Measurements from ENCODE around the gene MYO18A.
"Not testable (repeated sequence)": the region's sequence is repeated elsewhere in the genome, so short reads cannot be mapped to it uniquely, and the experiment has no call there.

Gene MYO18A

GRCh38 chr17:29207975-29208374 is 27.8 kb upstream of the MYO18A start:
- DNase-seq (ENCODE audit: low read depth in 2 of 2) = no peak
- no peak overlapping the region for H3K4me3 ChIP-seq (replicated peaks in 1 of 2; ENCODE audit: low read depth in 2 of 2, low read length in 2 of 2)
- TF ChIP-seq, protein P1, sequence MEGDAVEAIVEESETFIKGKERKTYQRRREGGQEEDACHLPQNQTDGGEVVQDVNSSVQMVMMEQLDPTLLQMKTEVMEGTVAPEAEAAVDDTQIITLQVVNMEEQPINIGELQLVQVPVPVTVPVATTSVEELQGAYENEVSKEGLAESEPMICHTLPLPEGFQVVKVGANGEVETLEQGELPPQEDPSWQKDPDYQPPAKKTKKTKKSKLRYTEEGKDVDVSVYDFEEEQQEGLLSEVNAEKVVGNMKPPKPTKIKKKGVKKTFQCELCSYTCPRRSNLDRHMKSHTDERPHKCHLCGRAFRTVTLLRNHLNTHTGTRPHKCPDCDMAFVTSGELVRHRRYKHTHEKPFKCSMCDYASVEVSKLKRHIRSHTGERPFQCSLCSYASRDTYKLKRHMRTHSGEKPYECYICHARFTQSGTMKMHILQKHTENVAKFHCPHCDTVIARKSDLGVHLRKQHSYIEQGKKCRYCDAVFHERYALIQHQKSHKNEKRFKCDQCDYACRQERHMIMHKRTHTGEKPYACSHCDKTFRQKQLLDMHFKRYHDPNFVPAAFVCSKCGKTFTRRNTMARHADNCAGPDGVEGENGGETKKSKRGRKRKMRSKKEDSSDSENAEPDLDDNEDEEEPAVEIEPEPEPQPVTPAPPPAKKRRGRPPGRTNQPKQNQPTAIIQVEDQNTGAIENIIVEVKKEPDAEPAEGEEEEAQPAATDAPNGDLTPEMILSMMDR (IDR thresholded peaks at IDR 0.05; ENCODE audit: low read depth, low read length) = no peak

- peak in 1 of 2 donors; percentile 44 for DNase-seq (ENCODE audit: low read depth in 2 of 2)
- TF ChIP-seq, protein P1 (IDR thresholded peaks at IDR 0.05; ENCODE audit: low read depth, low read length) = no peak
- no peak overlapping the region for H3K4me3 ChIP-seq (replicated peaks in 1 of 2; ENCODE audit: low read depth in 2 of 2, low read length in 2 of 2)
Observed at GRCh38 chr17:29205047-29205446, 24.8 kb upstream of the MYO18A start.

DNA sequence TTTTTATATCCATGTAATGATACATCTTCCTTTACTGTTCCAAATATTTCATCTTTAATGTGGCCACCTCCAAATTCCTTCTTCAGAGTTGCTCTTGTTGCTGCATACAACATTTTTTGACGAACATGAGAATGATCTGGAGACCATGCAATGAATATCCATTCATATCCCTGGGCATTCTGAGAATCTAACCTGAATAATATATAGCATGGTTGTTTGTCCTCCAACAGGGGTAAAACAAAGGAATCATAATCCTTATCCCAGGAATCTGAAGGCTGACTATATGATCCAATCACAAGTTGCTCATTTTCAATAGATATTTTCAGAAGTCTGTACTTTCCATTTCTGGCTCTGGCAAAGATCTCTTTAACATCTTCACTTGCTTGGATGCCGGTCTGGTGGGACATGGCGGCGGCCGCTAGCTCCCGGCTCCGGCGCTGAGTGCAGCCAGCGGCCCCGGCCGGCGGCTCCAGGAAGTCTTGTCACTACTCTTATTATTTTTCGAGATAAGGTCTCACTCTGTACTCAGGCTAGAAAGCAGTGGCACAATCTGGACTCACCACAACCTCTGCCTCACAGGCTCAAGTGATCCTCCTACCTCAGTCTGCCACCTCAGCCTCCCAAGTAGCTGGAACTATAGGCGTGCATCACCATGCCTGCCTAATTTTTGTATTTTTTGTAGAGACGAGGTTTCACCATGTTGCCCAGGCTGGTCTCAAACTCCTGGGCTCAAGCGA is 24.0 kb upstream of the MYO18A start:
- H3K4me3 ChIP-seq (replicated peaks in 1 of 2; ENCODE audit: low read depth in 2 of 2, low read length in 2 of 2) = not testable (repeated sequence)
- DNase-seq (ENCODE audit: low read depth in 2 of 2) = peak in 1 of 2 donors; percentile 24

- TF ChIP-seq, protein P1 (IDR thresholded peaks at IDR 0.05; ENCODE audit: low read depth, low read length) = no peak
- no peak for DNase-seq (ENCODE audit: low read depth in 2 of 2)
- H3K4me3 ChIP-seq (replicated peaks in 1 of 2; ENCODE audit: low read depth in 2 of 2, low read length in 2 of 2) = no peak overlapping the region
Observed at GRCh38 chr17:29197516-29198272, 17.5 kb upstream of the MYO18A start.

DNA sequence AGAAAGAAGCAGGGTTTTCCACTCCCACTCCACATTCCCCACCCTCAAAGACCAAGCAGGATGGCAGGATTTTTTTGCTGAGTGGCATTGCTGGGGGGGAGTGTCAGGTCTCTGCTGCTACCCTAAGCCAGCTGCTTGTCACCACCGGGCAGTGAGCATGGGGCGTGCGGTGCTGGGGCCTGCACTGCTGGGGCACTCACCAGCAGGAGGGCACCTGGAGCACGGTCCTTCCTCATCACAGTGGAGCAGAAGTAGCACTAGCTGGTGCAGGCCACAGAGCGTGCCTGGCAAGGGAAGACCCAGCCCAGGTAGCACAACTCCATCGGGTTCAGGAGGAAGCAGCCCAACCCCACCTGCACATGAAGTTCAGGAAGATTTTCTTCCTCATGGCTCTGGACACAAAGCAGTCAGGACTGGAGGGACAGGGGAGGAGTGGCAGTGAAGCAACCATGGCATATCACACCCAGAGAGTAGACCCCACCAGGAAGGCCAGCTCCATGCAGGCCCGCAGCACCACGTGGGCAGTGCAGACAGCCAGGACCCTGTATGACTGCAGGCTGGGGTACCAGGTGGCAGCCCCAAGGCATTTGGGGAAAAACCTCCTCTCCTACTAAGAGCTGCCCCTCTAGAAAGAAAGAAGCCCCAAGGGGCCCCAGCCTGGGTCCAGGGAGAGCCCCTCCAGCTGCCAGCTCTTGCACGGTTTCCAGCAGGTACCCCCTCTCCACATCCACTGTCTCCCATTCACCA is 16.7 kb upstream of the MYO18A start:
- no peak overlapping the region for H3K4me3 ChIP-seq (replicated peaks in 1 of 2; ENCODE audit: low read depth in 2 of 2, low read length in 2 of 2)
- DNase-seq (ENCODE audit: low read depth in 2 of 2) = no peak
- TF ChIP-seq, protein P1 (IDR thresholded peaks at IDR 0.05; ENCODE audit: low read depth, low read length) = peak; percentile 5

DNA sequence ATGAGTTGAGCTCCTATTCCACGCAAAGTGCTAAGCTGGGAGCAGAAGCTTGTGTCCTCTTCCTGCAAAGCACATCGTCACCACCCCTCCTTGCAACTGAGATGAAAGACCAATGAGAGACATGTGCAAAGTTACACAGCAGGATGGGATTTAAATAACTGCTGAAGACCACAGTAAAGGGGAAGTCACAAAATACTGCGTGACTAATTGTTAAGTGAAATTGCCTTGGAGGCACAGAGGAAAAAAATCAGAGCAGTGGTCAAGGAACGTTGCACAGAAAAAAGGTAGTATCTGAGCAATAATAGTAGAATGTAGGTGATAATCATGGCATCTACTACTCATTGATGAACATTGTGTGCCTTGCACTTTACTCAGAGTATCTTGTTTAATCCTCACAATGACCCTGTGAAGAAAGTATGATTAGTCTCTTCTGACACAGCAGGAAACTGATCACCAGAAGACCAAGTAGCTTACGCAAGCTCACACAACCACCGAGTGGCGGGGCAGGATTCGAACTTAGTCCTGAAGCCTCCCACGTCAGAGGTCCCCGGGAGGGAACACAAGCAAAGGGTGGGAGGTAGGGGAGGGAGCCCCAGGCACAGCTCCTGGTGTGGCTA is 15.4 kb upstream of the MYO18A start:
- H3K4me3 ChIP-seq (replicated peaks in 1 of 2; ENCODE audit: low read depth in 2 of 2, low read length in 2 of 2) = no peak overlapping the region
- DNase-seq (ENCODE audit: low read depth in 2 of 2) = no peak
- TF ChIP-seq, protein P1 (IDR thresholded peaks at IDR 0.05; ENCODE audit: low read depth, low read length) = no peak

All from cardiac fibroblast (primary cell).